Sigmoid colon (tissue), 7 donors: Measurements from ENCODE around the gene SLBP. TPM values are rescaled to one million over a fixed set of nuclear protein-coding genes. Genes with fewer than 3 reads are reported as not detected.

Experiments
- DNase-seq: peaks from one replicate; pipeline ENCODE4 v3.0.0-alpha.2; 2019
- H3K27ac ChIP-seq, 4 donors: fragments of 200-600 bp; sonication (generic); one replicate each; pipeline ENCODE4 v1.5.1; 2016 to 2019; ENCODE audit warnings: mild to moderate bottlenecking in 1 of 4
- H3K27me3 ChIP-seq, 3 donors: fragments of 200-600 bp; sonication (generic); one replicate each; pipeline ENCODE4 v1.5.1; 2019; ENCODE audit warnings: mild to moderate bottlenecking in 1 of 3
- H3K36me3 ChIP-seq, 4 donors: fragments of 200-600 bp; sonication (generic); one replicate each; pipeline ENCODE4 v1.5.1; 2016 to 2019
- H3K4me1 ChIP-seq, 4 donors: fragments of 200-600 bp; sonication (generic); one replicate each; pipeline ENCODE4 v1.5.1; 2017 to 2019
- H3K4me3 ChIP-seq, 4 donors: fragments of 200-600 bp; sonication (generic); one replicate each; pipeline ENCODE4 v1.5.1; 2017 to 2019; ENCODE audit warnings: mild to moderate bottlenecking in 2 of 4, moderate library complexity in 1 of 4
- H3K9me3 ChIP-seq, 4 donors: fragments of 200-600 bp in 3 of 4; sonication (generic) in 3 of 4; one replicate each; pipeline versions ENCODE4 v1.5.1 to v1.6.1; 2013 to 2019
- CTCF ChIP-seq, 4 experiments: fragments of 450-650 bp in 3 of 4; fragments of 200-600 bp in 1 of 4; IDR thresholded peaks; one replicate each; pipeline ENCODE4 v1.5.1; 2016 to 2019; ENCODE audit warnings: antibody characterized with exemption in 4 of 4, mild to moderate bottlenecking in 3 of 4, moderate library complexity in 2 of 4
- EP300 ChIP-seq, 4 donors: sonication (generic); formaldehyde crosslinking; IDR thresholded peaks; one replicate each; pipeline ENCODE4 v1.6.1; 2017; ENCODE audit warnings: antibody characterized with exemption in 4 of 4
- POLR2A ChIP-seq, 2 donors: fragments of 450-650 bp; IDR thresholded peaks; one replicate each; pipeline ENCODE4 v1.6.1; 2016; ENCODE audit warnings: antibody characterized with exemption in 2 of 2, mild to moderate bottlenecking in 2 of 2, moderate library complexity in 2 of 2
- POLR2AphosphoS5 ChIP-seq, 4 donors: sonication (generic); formaldehyde crosslinking; IDR thresholded peaks; one replicate each; pipeline ENCODE4 v1.6.1; 2017; ENCODE audit warnings: antibody characterized with exemption in 4 of 4
- whole genome bisulfite sequencing, 2 donors: extraction: QIAGEN DNeasy Blood & Tissue Kit; methylation state at CpG; one replicate each; pipeline ENCODE4 v1.1.7; 2013; 5-methylcytosine and 5-hydroxymethylcytosine counted together
- intact Hi-C: fragments of 100-400 bp; cut with DNase I; formaldehyde crosslinking; loops from one replicate; pipeline ENCODE4 v1.15.1; 2023
- polyA plus RNA-seq, 3 donors: library from polyadenylated mRNA; stranded (reverse); fragments of 200-250 nt; gene quantifications; one replicate each; pipeline ENCODE4 v1.2.3, GENCODE V29; 2013
- total RNA-seq, 4 donors: library from RNA; depleted of rRNA; stranded (reverse); fragments of >200 nt; gene quantifications; one replicate each; pipeline ENCODE4 v1.1.0, GENCODE V29; 2016
- donor health status: healthy with polysubstance abuse.
- donor health status: Bipolar disorder and iron deficiency.
- donor health status: healthy.

The SLBP gene
- total and polyA plus RNA-seq, 7 donors: 32.3 to 48.9 (median 36.0) TPM

GRCh38 chr4:1752284-1753041, 40.3 kb upstream of the SLBP start:
- H3K36me3 ChIP-seq: no peaks in the 10 kb centered on the region
- peaks cover 0 to 12% (median 5%) of the 10 kb centered on the region in 3 donors for H3K27me3 ChIP-seq
- H3K9me3 ChIP-seq: no peaks in the 10 kb centered on the region
- WGBS, 2 donors: 11 to 35% methylated on average over 35 of the region's 35 CpGs
- no peak for TF ChIP-seq EP300 (IDR thresholded peaks at IDR 0.05)
- no peak for TF ChIP-seq POLR2A (IDR thresholded peaks at IDR 0.05)
- no peak for TF ChIP-seq CTCF (IDR thresholded peaks at IDR 0.05)
- TF ChIP-seq POLR2AphosphoS5 (IDR thresholded peaks at IDR 0.05): no peak
- intact Hi-C loops: no loop called here
- DNase-seq: no peak
- H3K4me1 ChIP-seq: peaks cover 0 to 7% (median 2%) of the 10 kb centered on the region in 4 donors
- no peak overlapping the region for H3K27ac ChIP-seq
- no peak overlapping the region for H3K4me3 ChIP-seq

- 34 to 68% methylated on average over 8 of the region's 8 CpGs for WGBS, 2 donors
- no peak for DNase-seq
- Histone ChIP-seq H3K9me3 (no peaks in the 10 kb centered on the region), H3K4me1 (peaks cover 0 to 7% (median 2%) of the 10 kb centered on the region in 4 donors), H3K27me3 (peaks cover 0 to 12% (median 5%) of the 10 kb centered on the region in 3 donors), H3K36me3 (no peaks in the 10 kb centered on the region), H3K27ac (no peak overlapping the region), H3K4me3 (no peak overlapping the region)
- intact Hi-C loops: no loop called here
- TF ChIP-seq POLR2A (IDR thresholded peaks at IDR 0.05) (no peak), CTCF (IDR thresholded peaks at IDR 0.05) (no peak), EP300 (IDR thresholded peaks at IDR 0.05) (no peak), POLR2AphosphoS5 (IDR thresholded peaks at IDR 0.05) (no peak)
These were observed 39.8 kb upstream of the SLBP start for GRCh38 chr4:1751919-1752283.

DNA sequence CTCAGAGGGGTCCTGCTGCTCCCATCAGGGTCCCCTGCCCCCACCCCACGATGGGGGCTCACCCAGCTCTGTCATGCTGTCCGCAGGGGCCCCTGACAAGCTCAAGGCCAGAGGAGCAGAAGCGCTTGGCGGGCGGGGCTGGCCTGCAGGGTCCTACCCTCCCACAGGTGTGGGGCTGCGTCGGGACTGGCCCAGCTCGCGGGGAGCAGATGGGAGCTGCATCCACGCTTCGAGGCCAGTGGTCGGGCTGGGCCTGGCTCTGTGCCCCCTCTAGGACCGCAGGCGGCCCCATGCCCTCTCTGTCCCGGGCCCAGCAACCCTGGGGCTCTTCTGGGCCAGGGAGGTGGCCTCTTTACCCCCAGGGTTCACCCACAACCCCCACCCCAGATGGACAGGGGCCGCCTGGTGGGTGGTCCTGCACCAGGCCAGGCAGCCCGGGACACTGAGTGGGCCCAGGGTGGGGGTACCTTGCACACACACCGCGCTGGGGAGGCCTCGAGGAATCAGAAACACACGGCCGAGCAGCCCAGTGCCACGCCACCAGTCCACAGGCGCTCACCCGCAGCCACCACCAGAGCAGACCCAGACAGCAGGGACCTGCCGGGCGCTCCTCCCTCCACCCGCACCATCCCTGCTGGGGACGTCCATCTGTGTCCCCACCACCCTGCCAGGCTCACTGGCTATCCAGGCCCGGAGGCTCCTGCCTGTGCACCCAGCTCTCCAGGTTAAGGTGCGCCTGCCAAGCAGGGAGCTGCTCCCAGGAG, 39.2 kb upstream of the SLBP start:
- Histone ChIP-seq H3K9me3 (no peaks in the 10 kb centered on the region), H3K4me3 (no peak overlapping the region), H3K4me1 (peaks cover 0 to 7% (median 2%) of the 10 kb centered on the region in 4 donors), H3K36me3 (no peaks in the 10 kb centered on the region), H3K27ac (no peak overlapping the region), H3K27me3 (peaks cover 0 to 12% (median 5%) of the 10 kb centered on the region in 3 donors)
- DNase-seq: no peak
- 76 to 90% methylated on average over 31 of the region's 31 CpGs for WGBS, 2 donors
- intact Hi-C loops: no loop called here
- TF ChIP-seq CTCF (IDR thresholded peaks at IDR 0.05): no peak
- TF ChIP-seq POLR2A (IDR thresholded peaks at IDR 0.05): no peak
- no peak for TF ChIP-seq EP300 (IDR thresholded peaks at IDR 0.05)
- no peak for TF ChIP-seq POLR2AphosphoS5 (IDR thresholded peaks at IDR 0.05)

- H3K4me1 ChIP-seq: peaks cover 0 to 7% (median 2%) of the 10 kb centered on the region in 4 donors
- intact Hi-C loops: no loop called here
- no peak for DNase-seq
- TF ChIP-seq POLR2AphosphoS5 (IDR thresholded peaks at IDR 0.05) (no peak), EP300 (IDR thresholded peaks at IDR 0.05) (no peak)
- H3K27me3 ChIP-seq: peaks cover 0 to 12% (median 5%) of the 10 kb centered on the region in 3 donors
- 73 to 88% methylated on average over 18 of the region's 18 CpGs for WGBS, 2 donors
- H3K9me3 ChIP-seq: no peaks in the 10 kb centered on the region
- H3K36me3 ChIP-seq: no peaks in the 10 kb centered on the region
- no peak overlapping the region for H3K27ac ChIP-seq
- H3K4me3 ChIP-seq: no peak overlapping the region
These were observed 38.4 kb upstream of the SLBP start for GRCh38 chr4:1750381-1751154.
